ENCODE data around the gene TUBA8.
"Not testable (repeated sequence)": the region's sequence is repeated elsewhere in the genome, so short reads cannot be mapped to it uniquely, and the experiment has no call there.

TUBA8 gene

GRCh38 chr22:18110194-18110953 is at the start of gene TUBA8:
Gene TUBA8 (plus strand): TSS chr22:18110809. CDS start chr22:18110866, 57 bp downstream.
- peak within 1 kb of the TSS; percentile 65 for H3K4me3 ChIP-seq (ENCODE audit: low read length)
- H3K9ac ChIP-seq (ENCODE audit: low read depth, low read length) = no peak within 1 kb of the TSS
- peaks cover 3% of the 10 kb centered on the region; the same call in 1 of the 2 replicates for H3K4me1 ChIP-seq (ENCODE audit: insufficient read depth, low read length)
- no peaks in the 10 kb centered on the region for H3K36me3 ChIP-seq (ENCODE audit: insufficient read depth, low read depth, low read length)
- H3K27me3 ChIP-seq (ENCODE audit: insufficient read depth, low read length) = peaks cover 49% of the 10 kb centered on the region
- peaks cover 13% of the 10 kb centered on the region; the same call in 1 of the 2 replicates for H3K9me3 ChIP-seq (ENCODE audit: insufficient read depth, low read depth, low read length)
- no peak within 1 kb of the TSS for H3K27ac ChIP-seq (ENCODE audit: low read length)

- H3K36me3 ChIP-seq (ENCODE audit: insufficient read depth, low read depth, low read length) = no peaks in the 10 kb centered on the region
- no peak overlapping the region for H3K27ac ChIP-seq (ENCODE audit: low read length)
- no peaks in the 10 kb centered on the region for H3K4me1 ChIP-seq (ENCODE audit: insufficient read depth, low read length)
- no peak overlapping the region for H3K4me3 ChIP-seq (ENCODE audit: low read length)
- H3K9me3 ChIP-seq (ENCODE audit: insufficient read depth, low read depth, low read length) = no peaks in the 10 kb centered on the region
- no peaks in the 10 kb centered on the region for H3K27me3 ChIP-seq (ENCODE audit: insufficient read depth, low read length)
- H3K9ac ChIP-seq (ENCODE audit: low read depth, low read length) = no peak overlapping the region
These were observed 48.2 kb upstream of the TUBA8 start for GRCh38 chr22:18062421-18062820.

- no peak overlapping the region for H3K27ac ChIP-seq (ENCODE audit: low read length)
- no peak overlapping the region for H3K9ac ChIP-seq (ENCODE audit: low read depth, low read length)
- H3K9me3 ChIP-seq (ENCODE audit: insufficient read depth, low read depth, low read length) = no peaks in the 10 kb centered on the region
- peaks cover 3% of the 10 kb centered on the region; the same call in 1 of the 2 replicates for H3K4me1 ChIP-seq (ENCODE audit: insufficient read depth, low read length)
- no peak overlapping the region for H3K4me3 ChIP-seq (ENCODE audit: low read length)
- H3K36me3 ChIP-seq (ENCODE audit: insufficient read depth, low read depth, low read length) = no peaks in the 10 kb centered on the region
- no peaks in the 10 kb centered on the region for H3K27me3 ChIP-seq (ENCODE audit: insufficient read depth, low read length)
These were observed 47.3 kb upstream of the TUBA8 start for GRCh38 chr22:18063306-18063705.

- not testable (repeated sequence) for H3K27me3 ChIP-seq (ENCODE audit: insufficient read depth, low read length); H3K4me1 ChIP-seq (ENCODE audit: insufficient read depth, low read length); H3K9ac ChIP-seq (ENCODE audit: low read depth, low read length); H3K27ac ChIP-seq (ENCODE audit: low read length); H3K36me3 ChIP-seq (ENCODE audit: insufficient read depth, low read depth, low read length); H3K9me3 ChIP-seq (ENCODE audit: insufficient read depth, low read depth, low read length); H3K4me3 ChIP-seq (ENCODE audit: low read length)
These were observed 46.9 kb upstream of the TUBA8 start for GRCh38 chr22:18063715-18064114.

GRCh38 chr22:18064636-18065035 is 46.0 kb upstream of the TUBA8 start:
- Histone ChIP-seq H3K27me3 (ENCODE audit: insufficient read depth, low read length) (no peaks in the 10 kb centered on the region), H3K36me3 (ENCODE audit: insufficient read depth, low read depth, low read length) (no peaks in the 10 kb centered on the region), H3K4me1 (ENCODE audit: insufficient read depth, low read length) (peaks cover 3% of the 10 kb centered on the region; the same call in 1 of the 2 replicates), H3K9ac (ENCODE audit: low read depth, low read length) (no peak overlapping the region), H3K9me3 (ENCODE audit: insufficient read depth, low read depth, low read length) (no peaks in the 10 kb centered on the region), H3K4me3 (ENCODE audit: low read length) (no peak overlapping the region), H3K27ac (ENCODE audit: low read length) (no peak overlapping the region)

GRCh38 chr22:18065256-18065655 is 45.4 kb upstream of the TUBA8 start:
- Histone ChIP-seq H3K4me1 (ENCODE audit: insufficient read depth, low read length) (peaks cover 3% of the 10 kb centered on the region; the same call in 1 of the 2 replicates), H3K27ac (ENCODE audit: low read length) (no peak overlapping the region), H3K9me3 (ENCODE audit: insufficient read depth, low read depth, low read length) (no peaks in the 10 kb centered on the region), H3K9ac (ENCODE audit: low read depth, low read length) (no peak overlapping the region), H3K4me3 (ENCODE audit: low read length) (no peak overlapping the region), H3K36me3 (ENCODE audit: insufficient read depth, low read depth, low read length) (no peaks in the 10 kb centered on the region), H3K27me3 (ENCODE audit: insufficient read depth, low read length) (no peaks in the 10 kb centered on the region)

GRCh38 chr22:18066181-18066859 is 44.3 kb upstream of the TUBA8 start:
- Histone ChIP-seq H3K4me3 (ENCODE audit: low read length) (no peak overlapping the region), H3K4me1 (ENCODE audit: insufficient read depth, low read length) (peaks cover 3% of the 10 kb centered on the region; the same call in 1 of the 2 replicates), H3K27ac (ENCODE audit: low read length) (no peak overlapping the region)

GRCh38 chr22:18067121-18067520 is 43.5 kb upstream of the TUBA8 start:
- Histone ChIP-seq H3K36me3 (ENCODE audit: insufficient read depth, low read depth, low read length) (no peaks in the 10 kb centered on the region), H3K4me1 (ENCODE audit: insufficient read depth, low read length) (peaks cover 3% of the 10 kb centered on the region; the same call in 1 of the 2 replicates), H3K4me3 (ENCODE audit: low read length) (no peak overlapping the region), H3K9me3 (ENCODE audit: insufficient read depth, low read depth, low read length) (no peaks in the 10 kb centered on the region), H3K27me3 (ENCODE audit: insufficient read depth, low read length) (no peaks in the 10 kb centered on the region), H3K27ac (ENCODE audit: low read length) (no peak overlapping the region), H3K9ac (ENCODE audit: low read depth, low read length) (no peak overlapping the region)

More at GRCh38 chr22:18066181-18066859, 44.3 kb upstream of the TUBA8 start:
- no peaks in the 10 kb centered on the region for H3K27me3 ChIP-seq (ENCODE audit: insufficient read depth, low read length)
- no peak overlapping the region for H3K9ac ChIP-seq (ENCODE audit: low read depth, low read length)
- H3K9me3 ChIP-seq (ENCODE audit: insufficient read depth, low read depth, low read length) = no peaks in the 10 kb centered on the region
- no peaks in the 10 kb centered on the region for H3K36me3 ChIP-seq (ENCODE audit: insufficient read depth, low read depth, low read length)

- peak overlapping the region; percentile 27; the same call in 1 of the 2 replicates for H3K9ac ChIP-seq (ENCODE audit: low read depth, low read length)
- H3K36me3 ChIP-seq (ENCODE audit: insufficient read depth, low read depth, low read length) = no peaks in the 10 kb centered on the region
- H3K4me3 ChIP-seq (ENCODE audit: low read length) = no peak overlapping the region
- H3K4me1 ChIP-seq (ENCODE audit: insufficient read depth, low read length) = peaks cover 3% of the 10 kb centered on the region; the same call in 1 of the 2 replicates
- no peaks in the 10 kb centered on the region for H3K27me3 ChIP-seq (ENCODE audit: insufficient read depth, low read length)
- no peak overlapping the region for H3K27ac ChIP-seq (ENCODE audit: low read length)
- no peaks in the 10 kb centered on the region for H3K9me3 ChIP-seq (ENCODE audit: insufficient read depth, low read depth, low read length)
These were observed 42.9 kb upstream of the TUBA8 start for GRCh38 chr22:18067548-18068341.

- Histone ChIP-seq H3K27ac (ENCODE audit: low read length) (no peak overlapping the region), H3K9ac (ENCODE audit: low read depth, low read length) (peak overlapping the region; percentile 27; the same call in 1 of the 2 replicates), H3K4me3 (ENCODE audit: low read length) (no peak overlapping the region)
These were observed 42.1 kb upstream of the TUBA8 start for GRCh38 chr22:18068381-18068988.

GRCh38 chr22:18069041-18069440 is 41.6 kb upstream of the TUBA8 start:
- H3K4me1 ChIP-seq (ENCODE audit: insufficient read depth, low read length) = peaks cover 3% of the 10 kb centered on the region; the same call in 1 of the 2 replicates
- H3K36me3 ChIP-seq (ENCODE audit: insufficient read depth, low read depth, low read length) = no peaks in the 10 kb centered on the region
- H3K9me3 ChIP-seq (ENCODE audit: insufficient read depth, low read depth, low read length) = no peaks in the 10 kb centered on the region
- no peak overlapping the region for H3K4me3 ChIP-seq (ENCODE audit: low read length)
- H3K27me3 ChIP-seq (ENCODE audit: insufficient read depth, low read length) = no peaks in the 10 kb centered on the region
- H3K27ac ChIP-seq (ENCODE audit: low read length) = no peak overlapping the region
- H3K9ac ChIP-seq (ENCODE audit: low read depth, low read length) = no peak overlapping the region

More at GRCh38 chr22:18068381-18068988, 42.1 kb upstream of the TUBA8 start:
- Histone ChIP-seq H3K27me3 (ENCODE audit: insufficient read depth, low read length) (no peaks in the 10 kb centered on the region), H3K36me3 (ENCODE audit: insufficient read depth, low read depth, low read length) (no peaks in the 10 kb centered on the region), H3K4me1 (ENCODE audit: insufficient read depth, low read length) (peaks cover 3% of the 10 kb centered on the region; the same call in 1 of the 2 replicates), H3K9me3 (ENCODE audit: insufficient read depth, low read depth, low read length) (no peaks in the 10 kb centered on the region)

Measured in iPS-20b (cell line).